HepG2 (cell line): ENCODE data around the gene PRR33.

Experiments used
- EP300 ChIP-seq, 3 experiments: sonication (generic) in 1 of 3; formaldehyde crosslinking in 1 of 3; IDR thresholded peaks; 2 replicates each; pipeline versions ENCODE4 v1.5.1 to v1.6.1; 2011 to 2020; ENCODE audit warnings: low read depth in 2 of 3, low read length in 2 of 3, borderline replicate concordance in 1 of 3, improper control_type of control experiment in 1 of 3, mild to moderate bottlenecking in 1 of 3, missing genetic modification reagents in 1 of 3, moderate library complexity in 1 of 3
- HDAC6 ChIP-seq: fragments of 200-600 bp; sonication (generic); IDR thresholded peaks from 2 replicates; pipeline ENCODE4 v1.7.0; 2017; ENCODE audit warnings: mild to moderate bottlenecking, antibody characterized with exemption, low read length, low read depth
- JUN ChIP-seq: sonication (generic); formaldehyde crosslinking; IDR thresholded peaks from 2 replicates; pipeline ENCODE4 v1.4.0; 2020; ENCODE audit warnings: mild to moderate bottlenecking, missing genetic modification reagents
- KLF9 ChIP-seq: IDR thresholded peaks from 2 replicates; pipeline ENCODE4 v1.6.1; 2016; ENCODE audit warnings: low read depth
- MAFF ChIP-seq: IDR thresholded peaks from 2 replicates; pipeline ENCODE4 v1.6.1; 2011; ENCODE audit warnings: low read depth, low read length, improper control_type of control experiment
- MEIS1 ChIP-seq: sonication (generic); formaldehyde crosslinking; IDR thresholded peaks from 2 replicates; pipeline ENCODE4 v1.9.0; 2021; ENCODE audit warnings: mild to moderate bottlenecking, missing genetic modification reagents, moderate library complexity, borderline replicate concordance
- NBN ChIP-seq: fragments of 450-650 bp; conservative IDR thresholded peaks from 2 replicates; pipeline ENCODE4 v1.6.1; 2017
- SIX4 ChIP-seq: sonication (generic); formaldehyde crosslinking; IDR thresholded peaks from 2 replicates; pipeline ENCODE4 v1.4.0; 2020; ENCODE audit warnings: missing genetic modification reagents
- TCF7L2 ChIP-seq: IDR thresholded peaks from 2 replicates; pipeline ENCODE4 v1.6.1; 2011; ENCODE audit warnings: mild to moderate bottlenecking, low read depth, low read length, moderate library complexity
- ZNF451 ChIP-seq: sonication (generic); formaldehyde crosslinking; IDR thresholded peaks from 2 replicates; pipeline ENCODE4 v1.5.0; 2020; ENCODE audit warnings: mild to moderate bottlenecking, missing genetic modification reagents
- ZNF572 ChIP-seq: sonication (generic); formaldehyde crosslinking; IDR thresholded peaks from 2 replicates; pipeline ENCODE4 v1.5.1; 2020; ENCODE audit warnings: mild to moderate bottlenecking, missing genetic modification reagents
- TF ChIP-seq, protein P1 (sequence below): sonication (generic); formaldehyde crosslinking; IDR thresholded peaks from 2 replicates; pipeline ENCODE4 v1.4.0; 2020; ENCODE audit warnings: mild to moderate bottlenecking, missing genetic modification reagents
- TF ChIP-seq, protein P2 (sequence below): sonication (generic); formaldehyde crosslinking; IDR thresholded peaks from 2 replicates; pipeline ENCODE4 v1.5.0; 2020; ENCODE audit warnings: mild to moderate bottlenecking, missing genetic modification reagents, moderate library complexity

DNA sequence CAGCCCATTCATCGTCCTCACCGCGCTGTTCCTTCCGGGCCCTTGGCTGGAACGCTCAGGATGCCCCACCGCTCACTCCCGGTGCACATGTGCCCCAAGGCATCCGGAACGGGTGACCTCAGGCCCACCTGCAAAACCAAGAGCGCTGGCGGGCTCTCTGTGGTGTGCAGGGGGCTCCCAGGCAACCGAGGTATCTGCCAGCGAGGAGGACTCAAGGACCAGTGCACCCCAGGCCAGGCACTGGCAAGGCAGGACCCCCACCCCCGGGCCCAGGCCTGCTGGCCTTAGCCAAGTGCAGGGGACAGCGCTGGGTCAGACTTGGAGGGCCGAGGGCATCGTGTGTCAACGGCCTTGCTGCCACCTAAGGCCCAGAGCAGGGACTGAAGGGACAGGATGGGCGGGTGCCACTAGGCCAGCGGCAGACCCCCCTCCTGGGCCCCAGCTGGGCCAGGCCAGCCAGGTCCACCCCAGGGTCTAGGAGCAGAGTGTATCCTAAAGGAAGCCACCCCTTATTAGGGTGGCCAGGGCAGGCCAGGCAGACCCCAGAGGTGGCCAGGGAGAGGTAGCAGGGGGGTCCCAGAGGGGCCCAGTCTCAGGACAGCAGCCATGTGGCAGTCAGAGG is 36.3 kb upstream of the PRR33 start:
- TF ChIP-seq, protein P1, sequence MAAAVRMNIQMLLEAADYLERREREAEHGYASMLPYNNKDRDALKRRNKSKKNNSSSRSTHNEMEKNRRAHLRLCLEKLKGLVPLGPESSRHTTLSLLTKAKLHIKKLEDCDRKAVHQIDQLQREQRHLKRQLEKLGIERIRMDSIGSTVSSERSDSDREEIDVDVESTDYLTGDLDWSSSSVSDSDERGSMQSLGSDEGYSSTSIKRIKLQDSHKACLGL (CRISPR knock-in tag), result no peak
- TF ChIP-seq ZNF451 (no peak), TCF7L2 (no peak), MEIS1 (no peak), NBN (no peak), HDAC6 (no peak), SIX4 (no peak), JUN (CRISPR knock-in tag) (no peak), ZNF572 (no peak), EP300 (IDR thresholded peaks at IDR 0.05; ENCODE audit: low read depth in 2 of 2, low read length in 2 of 2) (no peak), EP300 (CRISPR knock-in tag; IDR thresholded peaks at IDR 0.05; ENCODE audit: borderline replicate concordance) (no peak), MAFF (no peak), KLF9 (CRISPR knock-in tag) (no peak)
- TF ChIP-seq, protein P2, sequence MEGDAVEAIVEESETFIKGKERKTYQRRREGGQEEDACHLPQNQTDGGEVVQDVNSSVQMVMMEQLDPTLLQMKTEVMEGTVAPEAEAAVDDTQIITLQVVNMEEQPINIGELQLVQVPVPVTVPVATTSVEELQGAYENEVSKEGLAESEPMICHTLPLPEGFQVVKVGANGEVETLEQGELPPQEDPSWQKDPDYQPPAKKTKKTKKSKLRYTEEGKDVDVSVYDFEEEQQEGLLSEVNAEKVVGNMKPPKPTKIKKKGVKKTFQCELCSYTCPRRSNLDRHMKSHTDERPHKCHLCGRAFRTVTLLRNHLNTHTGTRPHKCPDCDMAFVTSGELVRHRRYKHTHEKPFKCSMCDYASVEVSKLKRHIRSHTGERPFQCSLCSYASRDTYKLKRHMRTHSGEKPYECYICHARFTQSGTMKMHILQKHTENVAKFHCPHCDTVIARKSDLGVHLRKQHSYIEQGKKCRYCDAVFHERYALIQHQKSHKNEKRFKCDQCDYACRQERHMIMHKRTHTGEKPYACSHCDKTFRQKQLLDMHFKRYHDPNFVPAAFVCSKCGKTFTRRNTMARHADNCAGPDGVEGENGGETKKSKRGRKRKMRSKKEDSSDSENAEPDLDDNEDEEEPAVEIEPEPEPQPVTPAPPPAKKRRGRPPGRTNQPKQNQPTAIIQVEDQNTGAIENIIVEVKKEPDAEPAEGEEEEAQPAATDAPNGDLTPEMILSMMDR, result no peak
